GM12891 (cell line): ENCODE data around the gene NR1H3.

ENCODE experiments used
- POLR2A ChIP-seq: IDR thresholded peaks from 2 replicates; pipeline ENCODE4 v1.6.1; 2011; ENCODE audit warnings: low read depth, low read length, control low read depth
- POLR2AphosphoS5 ChIP-seq: IDR thresholded peaks from 2 replicates; pipeline ENCODE4 v1.6.1; 2011; ENCODE audit warnings: low read depth, low read length, control low read depth
- TAF1 ChIP-seq: IDR thresholded peaks from 2 replicates; pipeline ENCODE4 v1.6.1; 2011; ENCODE audit warnings: low read depth, low read length, control low read depth

DNA sequence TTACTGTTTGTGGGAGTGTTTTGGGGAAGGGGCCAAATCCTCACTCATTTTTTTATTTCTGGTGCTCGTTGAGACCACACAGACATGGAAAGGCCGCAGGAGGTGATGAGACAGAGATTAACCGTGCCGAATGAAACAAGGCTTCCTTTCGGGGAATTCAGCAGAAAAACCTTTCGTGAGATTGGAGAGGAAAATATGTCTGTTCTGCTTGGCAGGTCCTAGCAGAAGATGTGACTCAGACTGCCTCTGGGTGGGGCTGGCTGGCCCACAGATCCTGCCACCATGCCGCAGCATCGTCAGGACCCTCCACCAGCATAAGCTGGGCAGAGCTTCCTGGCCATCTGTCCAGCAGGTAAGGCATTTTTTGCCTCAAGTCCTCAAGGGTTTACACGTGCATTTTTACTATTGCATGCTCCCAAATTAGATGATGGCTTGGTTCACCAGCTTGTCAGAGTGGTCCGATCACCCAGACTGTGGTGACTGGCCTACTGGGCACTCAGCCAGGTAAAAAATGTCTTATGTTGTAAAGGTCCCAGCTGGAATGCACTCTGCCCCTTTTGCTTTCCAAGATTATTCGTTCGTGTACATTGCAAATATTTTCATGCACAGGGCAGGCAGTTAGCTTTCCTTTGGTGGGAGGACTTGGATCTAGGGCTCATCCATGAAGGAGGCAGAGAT, 41.5 kb upstream of the NR1H3 start:
- TF ChIP-seq POLR2A: peak; percentile 32; the same call in 1 of the 2 replicates
- no peak for TF ChIP-seq TAF1
- no peak for TF ChIP-seq POLR2AphosphoS5
